HCT116 (cell line): ENCODE results near the gene CABP1.

Experiments used
- CEBPB ChIP-seq: IDR thresholded peaks from 2 replicates; pipeline ENCODE4 v1.6.1; 2012; ENCODE audit warnings: low read depth
- CTCF ChIP-seq, 3 experiments: fragments of 200-600 bp in 1 of 3; sonication (generic) in 1 of 3; IDR thresholded peaks in 2 of 3; conservative IDR thresholded peaks in 1 of 3; 2 replicates each; pipeline ENCODE4 v1.5.1; 2012 to 2017; ENCODE audit warnings: low read depth in 2 of 3, low read length in 2 of 3, antibody characterized with exemption in 1 of 3, borderline replicate concordance in 1 of 3, control low read depth in 1 of 3, mild to moderate bottlenecking in 1 of 3, mixed read lengths in 1 of 3, mixed run types in 1 of 3, moderate library complexity in 1 of 3; ENCODE audit not compliant: insufficient read depth in 1 of 3
- POLR2A ChIP-seq: IDR thresholded peaks from 2 replicates; pipeline ENCODE4 v1.7.0; 2011; ENCODE audit warnings: borderline replicate concordance; ENCODE audit not compliant: insufficient read depth, insufficient read length; ENCODE audit errors: extremely low read depth
- SIN3A ChIP-seq: IDR thresholded peaks from 2 replicates; pipeline ENCODE4 v1.6.1; 2012; ENCODE audit warnings: low read depth
- ZNF274 ChIP-seq: fragments of 200-500 bp; sonication (Bioruptor generic); IDR thresholded peaks from 2 replicates; pipeline ENCODE4 v1.6.1; 2014; ENCODE audit warnings: mild to moderate bottlenecking, low read depth, low read length, inconsistent platforms
- TF ChIP-seq, protein P1 (sequence below): IDR thresholded peaks from 2 replicates; pipeline ENCODE4 v1.6.1; 2012

DNA sequence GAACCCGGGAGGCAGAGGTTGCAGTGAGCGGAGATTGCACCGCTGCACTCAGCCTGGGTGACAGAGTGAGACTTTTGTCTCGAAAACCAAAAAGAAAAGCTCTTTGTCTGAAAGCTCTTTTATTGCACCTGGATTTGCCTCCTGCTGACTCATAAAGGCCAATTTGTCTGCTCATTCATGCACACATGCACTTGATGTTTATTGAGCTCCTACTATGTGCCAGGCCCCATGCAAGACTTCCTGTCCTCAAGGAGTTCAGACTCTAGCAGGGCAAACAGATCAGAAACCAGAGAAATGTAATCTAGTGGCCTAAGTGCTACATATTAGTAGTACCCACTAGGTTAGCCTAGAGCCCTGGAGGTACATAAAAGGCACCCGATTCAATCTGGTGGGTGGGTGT, 30.2 kb downstream of the CABP1 start:
- TF ChIP-seq, protein P1, sequence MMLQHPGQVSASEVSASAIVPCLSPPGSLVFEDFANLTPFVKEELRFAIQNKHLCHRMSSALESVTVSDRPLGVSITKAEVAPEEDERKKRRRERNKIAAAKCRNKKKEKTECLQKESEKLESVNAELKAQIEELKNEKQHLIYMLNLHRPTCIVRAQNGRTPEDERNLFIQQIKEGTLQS: no peak
- TF ChIP-seq CTCF (IDR thresholded peaks at IDR 0.05 in 2 of 3, conservative IDR thresholded peaks at IDR 0.05 in 1 of 3; ENCODE audit: borderline replicate concordance in 1 of 3, insufficient read depth in 1 of 3, low read depth in 2 of 3, low read length in 2 of 3) (no peak), POLR2A (no peak), ZNF274 (no peak), SIN3A (no peak), CEBPB (no peak)
